HCT116 (cell line): Measurements from ENCODE around the gene SCAF8. TPM values are rescaled to one million over a fixed set of nuclear protein-coding genes. Genes with fewer than 3 reads are reported as not detected.

Experiments
- ATAC-seq: fragments of 200-7000 bp; cut with Tn5 transposase; 2 replicates; pipeline ENCODE4 v1.9.1; 2020; ENCODE audit warnings: mild to moderate bottlenecking, moderate library complexity
- BruUV-seq: library from RNA; stranded (reverse); fragments of 400-500 nt; replicated peaks from 2 replicates; lab custom pipeline; 2021; lab: Mats Ljungman, UMichigan
- CTCF ChIA-PET: fragments of 300-600 bp; sonication (Branson Sonifier 250); formaldehyde crosslinking; loops from one replicate; lab custom pipeline; 2021; ENCODE audit warnings: antibody characterized with exemption; lab: Charles Lee
- POLR2A ChIA-PET: fragments of 300-600, 350-600 bp; sonication (Branson Sonifier 250); formaldehyde crosslinking; loops from one replicate; lab custom pipeline; 2021; ENCODE audit warnings: antibody characterized with exemption; lab: Charles Lee
- RAD21 ChIA-PET, 2 experiments: fragments of 300-600 bp; sonication (Branson Sonifier 250); formaldehyde crosslinking; loops; one replicate each; lab custom pipeline; 2023; ENCODE audit warnings: low total read pairs in 2 of 2; ENCODE audit not compliant: uncharacterized antibody in 2 of 2, unreplicated experiment in 2 of 2, low non-redundant PET in 1 of 2; lab: Charles Lee
- DNase-seq: peaks from one replicate; pipeline ENCODE4 v3.0.0-alpha.2; 2010; ENCODE audit warnings: low read depth, low spot score
- H2AFZ ChIP-seq: fragments of 200-600 bp; shearing (Covaris generic), sonication (generic); 2 replicates; pipeline ENCODE4 v1.6.1; 2017; ENCODE audit warnings: low read depth, mixed run types, mixed read lengths, antibody characterized with exemption, low read length; ENCODE audit not compliant: poor library complexity, severe bottlenecking
- H3K27ac ChIP-seq: 2 replicates; pipeline ENCODE4 v1.5.1; 2012; ENCODE audit warnings: low read depth, low read length
- H3K27me3 ChIP-seq: fragments of 200-600 bp; sonication (generic); 2 replicates; pipeline ENCODE4 v1.6.1; 2016; ENCODE audit warnings: mixed run types, low read length, mixed read lengths; ENCODE audit not compliant: insufficient read depth
- H3K36me3 ChIP-seq, 2 experiments: fragments of 200-500 bp in 1 of 2; fragments of 200-600 bp in 1 of 2; sonication (Bioruptor generic) in 1 of 2; sonication (generic) in 1 of 2; 2 replicates each; pipeline versions ENCODE4 v1.5.1 to v1.6.1; 2014 to 2016; ENCODE audit warnings: low read length in 2 of 2, inconsistent platforms in 1 of 2, mixed read lengths in 1 of 2, mixed run types in 1 of 2; ENCODE audit not compliant: insufficient read depth in 2 of 2, control insufficient read depth in 1 of 2
- H3K4me1 ChIP-seq, 2 experiments: fragments of 200-600 bp in 1 of 2; sonication (generic) in 1 of 2; 2 replicates each; pipeline versions ENCODE4 v1.5.1 to v1.6.1; 2012 to 2017; ENCODE audit warnings: low read length in 2 of 2, inconsistent platforms in 1 of 2, mild to moderate bottlenecking in 1 of 2, mixed read lengths in 1 of 2, mixed run types in 1 of 2, moderate library complexity in 1 of 2; ENCODE audit not compliant: insufficient read depth in 2 of 2, control insufficient read depth in 1 of 2
- H3K4me2 ChIP-seq: fragments of 200-600 bp; sonication (generic); 2 replicates; pipeline ENCODE4 v1.6.1; 2017; ENCODE audit warnings: mixed run types, low read length, mixed read lengths
- H3K4me3 ChIP-seq, 2 experiments: fragments of 200-600 bp in 1 of 2; sonication (generic) in 1 of 2; replicated peaks in 1 of 2; 2 replicates each; pipeline ENCODE4 v1.5.1; 2011 to 2016; ENCODE audit warnings: low read length in 2 of 2, control low read depth in 1 of 2, low read depth in 1 of 2, mild to moderate bottlenecking in 1 of 2, mixed read lengths in 1 of 2, mixed run types in 1 of 2
- H3K79me2 ChIP-seq: fragments of 200-600 bp; sonication (generic); 2 replicates; pipeline ENCODE4 v1.6.1; 2017; ENCODE audit warnings: mild to moderate bottlenecking, mixed run types, low read length, moderate library complexity, mixed read lengths; ENCODE audit not compliant: insufficient read depth
- H3K9ac ChIP-seq: fragments of 200-600 bp; sonication (generic); 2 replicates; pipeline ENCODE4 v1.6.1; 2016; ENCODE audit warnings: low read length, mixed read lengths
- H3K9me2 ChIP-seq: fragments of 200-600 bp; sonication (generic), shearing (Covaris generic); 2 replicates; pipeline ENCODE4 v1.6.1; 2017; ENCODE audit warnings: mixed run types, mild to moderate bottlenecking, moderate library complexity; ENCODE audit not compliant: insufficient read depth
- H3K9me3 ChIP-seq, 2 experiments: fragments of 200-500 bp in 1 of 2; fragments of 200-600 bp in 1 of 2; sonication (Bioruptor generic) in 1 of 2; sonication (generic) in 1 of 2; 2 replicates each; pipeline ENCODE4 v1.6.1; 2014 to 2017; ENCODE audit warnings: low read length in 2 of 2, mixed read lengths in 2 of 2, inconsistent platforms in 1 of 2, low read depth in 1 of 2, mild to moderate bottlenecking in 1 of 2, mixed run types in 1 of 2, moderate library complexity in 1 of 2; ENCODE audit not compliant: control insufficient read depth in 1 of 2, insufficient read depth in 1 of 2
- H4K20me1 ChIP-seq: fragments of 200-600 bp; sonication (generic), shearing (Covaris generic); 2 replicates; pipeline ENCODE4 v1.6.1; 2017; ENCODE audit warnings: mixed run types, mild to moderate bottlenecking, moderate library complexity; ENCODE audit not compliant: insufficient read depth
- CEBPB ChIP-seq: IDR thresholded peaks from 2 replicates; pipeline ENCODE4 v1.6.1; 2012; ENCODE audit warnings: low read depth
- EZH2 ChIP-seq: fragments of 200-600 bp; sonication (generic); IDR thresholded peaks from 2 replicates; pipeline ENCODE4 v1.6.1; 2017; ENCODE audit warnings: antibody characterized with exemption, mixed run types
- FOSL1 ChIP-seq: IDR thresholded peaks from 2 replicates; pipeline ENCODE4 v1.6.1; 2012; ENCODE audit warnings: low read depth
- JUND ChIP-seq: IDR thresholded peaks from 2 replicates; pipeline ENCODE4 v1.6.1; 2012
- POLR2A ChIP-seq: IDR thresholded peaks from 2 replicates; pipeline ENCODE4 v1.7.0; 2011; ENCODE audit warnings: borderline replicate concordance; ENCODE audit not compliant: insufficient read depth, insufficient read length; ENCODE audit errors: extremely low read depth
- POLR2AphosphoS5 ChIP-seq: IDR thresholded peaks from 2 replicates; pipeline ENCODE4 v1.6.1; 2011; ENCODE audit warnings: mild to moderate bottlenecking, low read depth, low read length, moderate library complexity
- RAD21 ChIP-seq: IDR thresholded peaks from 2 replicates; pipeline ENCODE4 v1.6.1; 2012; ENCODE audit warnings: low read depth, mild to moderate bottlenecking
- TCF7L2 ChIP-seq: IDR thresholded peaks from 2 replicates; pipeline ENCODE4 v1.7.0; 2011; ENCODE audit warnings: borderline replicate concordance, inconsistent platforms; ENCODE audit not compliant: insufficient read depth, insufficient read length; ENCODE audit errors: extremely low read depth
- YY1 ChIP-seq: IDR thresholded peaks from 2 replicates; pipeline ENCODE4 v1.6.1; 2011; ENCODE audit warnings: low read length, low read depth, moderate library complexity, mild to moderate bottlenecking; ENCODE audit not compliant: insufficient replicate concordance; ENCODE audit errors: extremely low read depth
- ZFX ChIP-seq: fragments of 450-650 bp; IDR thresholded peaks from 2 replicates; pipeline ENCODE4 v1.6.1; 2017
- ZNF274 ChIP-seq: fragments of 200-500 bp; sonication (Bioruptor generic); IDR thresholded peaks from 2 replicates; pipeline ENCODE4 v1.6.1; 2014; ENCODE audit warnings: mild to moderate bottlenecking, low read depth, low read length, inconsistent platforms
- intact Hi-C: fragments of 100-400 bp; cut with micrococcal nuclease; formaldehyde crosslinking; loops from 2 replicates; pipeline ENCODE4 v1.10.0; 2022
- total RNA-seq: library from RNA; stranded (reverse); gene quantifications from one replicate; pipeline ENCODE4 v1.2.1, GENCODE V29; 2021; ENCODE audit not compliant: unreplicated experiment
- TF ChIP-seq, protein P1 (sequence below): IDR thresholded peaks from 2 replicates; pipeline ENCODE4 v1.6.1; 2012
- TF ChIP-seq, protein P2 (sequence below), 3 experiments: fragments of 200-600 bp in 1 of 3; sonication (generic) in 1 of 3; IDR thresholded peaks in 2 of 3; conservative IDR thresholded peaks in 1 of 3; 2 replicates each; pipeline ENCODE4 v1.5.1; 2012 to 2017; ENCODE audit warnings: low read depth in 2 of 3, low read length in 2 of 3, antibody characterized with exemption in 1 of 3, borderline replicate concordance in 1 of 3, control low read depth in 1 of 3, mild to moderate bottlenecking in 1 of 3, mixed read lengths in 1 of 3, mixed run types in 1 of 3, moderate library complexity in 1 of 3; ENCODE audit not compliant: insufficient read depth in 1 of 3
- TF ChIP-seq, protein P3 (sequence below): IDR thresholded peaks from 2 replicates; pipeline ENCODE4 v1.6.1; 2011; ENCODE audit warnings: mild to moderate bottlenecking, low read length, moderate library complexity; ENCODE audit not compliant: insufficient replicate concordance; ENCODE audit errors: extremely low read depth
- TF ChIP-seq, protein P4 (sequence below): IDR thresholded peaks from 2 replicates; pipeline ENCODE4 v1.6.1; 2012

Gene SCAF8
- total RNA-seq, 1 experiment from 2014 or later: 34.6 TPM

DNA sequence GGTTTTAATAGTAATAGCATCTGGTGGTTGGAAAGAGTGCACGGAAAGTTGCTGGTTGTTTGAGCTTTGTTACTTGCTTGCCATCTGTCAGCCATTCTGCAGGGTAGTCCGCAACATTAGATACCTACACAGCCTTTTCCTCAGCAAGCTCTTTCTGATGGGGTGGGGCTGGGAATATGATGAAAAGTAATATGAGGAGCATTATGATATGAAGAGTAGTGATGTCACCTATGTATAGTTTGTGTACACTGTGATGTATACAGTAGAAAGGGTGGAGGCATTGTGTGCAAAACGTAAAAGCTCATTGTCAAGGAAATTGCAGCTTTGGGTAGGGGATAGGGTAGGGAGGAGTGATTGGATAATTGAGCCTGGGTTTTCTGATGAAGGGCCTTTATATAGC is 16.1 kb downstream of the SCAF8 start:
- Histone ChIP-seq H3K9me3 (no peaks in the 10 kb centered on the region), H3K4me2 (no peak overlapping the region), H3K9me2 (no peaks in the 10 kb centered on the region), H3K79me2 (peaks cover 100% of the 10 kb centered on the region), H3K36me3 (no peaks in the 10 kb centered on the region), H3K4me1 (no peaks in the 10 kb centered on the region), H4K20me1 (peaks cover 24% of the 10 kb centered on the region), H3K4me3 (no peak overlapping the region)
- BruUV-seq: no TSS peak
- RAD21 ChIA-PET: no interaction called here
- intact Hi-C loops: no loop called here
- no peak for ATAC-seq
- no peak for DNase-seq
- TF ChIP-seq POLR2A: no peak
- no peak for TF ChIP-seq YY1
- TF ChIP-seq POLR2AphosphoS5: no peak
- TF ChIP-seq, all 23 proteins: peak for 0
- POLR2A ChIA-PET: interaction anchor here (1.3 kb wide), 1 partner anchor 16 kb away, joined by 3 read pairs; no protein-coding TSS in a partner anchor
- CTCF ChIA-PET: no interaction called here
- Histone ChIP-seq H3K9ac (no peak overlapping the region), H3K27ac (no peak overlapping the region), H3K27me3 (no peaks in the 10 kb centered on the region), H2AFZ (no peak overlapping the region)

DNA sequence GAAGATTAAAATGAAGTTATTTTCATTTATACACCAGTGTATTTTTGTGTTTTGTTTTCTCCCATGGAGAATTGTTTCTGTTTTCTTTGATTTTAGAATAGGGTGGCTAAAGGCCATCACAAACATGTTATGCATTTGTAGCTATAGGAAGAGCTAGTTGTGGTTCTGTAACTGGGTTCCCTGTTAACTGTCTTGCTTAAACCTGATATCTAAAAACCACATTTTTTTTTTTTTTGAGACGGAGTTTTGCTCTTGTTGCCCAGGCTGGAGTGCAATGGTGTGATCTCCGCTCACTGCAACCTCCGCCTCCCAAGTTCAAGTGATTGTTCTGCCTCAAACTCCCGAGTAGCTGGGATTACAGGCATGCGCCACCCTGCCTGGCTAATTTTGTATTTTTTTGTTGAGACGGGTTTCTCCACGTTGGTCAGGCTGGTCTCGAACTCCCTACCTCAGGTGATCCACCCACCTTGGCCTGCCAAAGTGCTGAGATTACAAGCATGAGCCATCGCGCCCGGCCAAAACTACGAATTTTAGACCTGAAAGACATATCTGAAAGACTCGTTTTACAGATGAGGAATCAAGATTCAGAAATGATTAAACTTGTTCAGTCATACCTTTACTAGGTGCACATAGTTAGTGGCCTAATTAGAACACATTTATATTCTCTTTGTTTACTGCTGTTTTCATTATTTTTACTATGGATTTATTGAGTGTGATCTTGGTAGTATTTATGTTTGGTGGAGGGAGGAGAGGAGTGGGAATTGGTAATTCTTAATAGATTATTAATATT is 18.0 kb downstream of the SCAF8 start:
- Histone ChIP-seq H4K20me1 (peaks cover 28% of the 10 kb centered on the region; the same call in 1 of the 2 replicates), H3K79me2 (peaks cover 100% of the 10 kb centered on the region), H3K4me2 (no peak overlapping the region), H3K27ac (no peak overlapping the region), H3K4me3 (no peak overlapping the region), H3K9me2 (no peaks in the 10 kb centered on the region), H3K9me3 (no peaks in the 10 kb centered on the region), H2AFZ (no peak overlapping the region), H3K36me3 (no peaks in the 10 kb centered on the region), H3K27me3 (no peaks in the 10 kb centered on the region), H3K9ac (no peak overlapping the region), H3K4me1 (no peaks in the 10 kb centered on the region)
- CTCF ChIA-PET: no interaction called here
- BruUV-seq: no TSS peak
- DNase-seq (no peak), ATAC-seq (no peak)
- RAD21 ChIA-PET: no interaction called here
- POLR2A ChIA-PET: interaction anchor here (1.2 kb wide), 1 partner anchor 17 kb away, joined by 5 read pairs; no protein-coding TSS in a partner anchor
- intact Hi-C loops: no loop called here
- TF ChIP-seq, protein P1, sequence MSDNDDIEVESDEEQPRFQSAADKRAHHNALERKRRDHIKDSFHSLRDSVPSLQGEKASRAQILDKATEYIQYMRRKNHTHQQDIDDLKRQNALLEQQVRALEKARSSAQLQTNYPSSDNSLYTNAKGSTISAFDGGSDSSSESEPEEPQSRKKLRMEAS: no peak
- TF ChIP-seq ZNF274 (no peak), ZFX (no peak), EZH2 (no peak), JUND (no peak), FOSL1 (no peak), YY1 (no peak), CEBPB (no peak), RAD21 (no peak), TCF7L2 (no peak)
- TF ChIP-seq, protein P2, sequence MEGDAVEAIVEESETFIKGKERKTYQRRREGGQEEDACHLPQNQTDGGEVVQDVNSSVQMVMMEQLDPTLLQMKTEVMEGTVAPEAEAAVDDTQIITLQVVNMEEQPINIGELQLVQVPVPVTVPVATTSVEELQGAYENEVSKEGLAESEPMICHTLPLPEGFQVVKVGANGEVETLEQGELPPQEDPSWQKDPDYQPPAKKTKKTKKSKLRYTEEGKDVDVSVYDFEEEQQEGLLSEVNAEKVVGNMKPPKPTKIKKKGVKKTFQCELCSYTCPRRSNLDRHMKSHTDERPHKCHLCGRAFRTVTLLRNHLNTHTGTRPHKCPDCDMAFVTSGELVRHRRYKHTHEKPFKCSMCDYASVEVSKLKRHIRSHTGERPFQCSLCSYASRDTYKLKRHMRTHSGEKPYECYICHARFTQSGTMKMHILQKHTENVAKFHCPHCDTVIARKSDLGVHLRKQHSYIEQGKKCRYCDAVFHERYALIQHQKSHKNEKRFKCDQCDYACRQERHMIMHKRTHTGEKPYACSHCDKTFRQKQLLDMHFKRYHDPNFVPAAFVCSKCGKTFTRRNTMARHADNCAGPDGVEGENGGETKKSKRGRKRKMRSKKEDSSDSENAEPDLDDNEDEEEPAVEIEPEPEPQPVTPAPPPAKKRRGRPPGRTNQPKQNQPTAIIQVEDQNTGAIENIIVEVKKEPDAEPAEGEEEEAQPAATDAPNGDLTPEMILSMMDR (IDR thresholded peaks at IDR 0.05 in 2 of 3, conservative IDR thresholded peaks at IDR 0.05 in 1 of 3; ENCODE audit: borderline replicate concordance in 1 of 3, insufficient read depth in 1 of 3, low read depth in 2 of 3, low read length in 2 of 3): no peak
- TF ChIP-seq, protein P3, sequence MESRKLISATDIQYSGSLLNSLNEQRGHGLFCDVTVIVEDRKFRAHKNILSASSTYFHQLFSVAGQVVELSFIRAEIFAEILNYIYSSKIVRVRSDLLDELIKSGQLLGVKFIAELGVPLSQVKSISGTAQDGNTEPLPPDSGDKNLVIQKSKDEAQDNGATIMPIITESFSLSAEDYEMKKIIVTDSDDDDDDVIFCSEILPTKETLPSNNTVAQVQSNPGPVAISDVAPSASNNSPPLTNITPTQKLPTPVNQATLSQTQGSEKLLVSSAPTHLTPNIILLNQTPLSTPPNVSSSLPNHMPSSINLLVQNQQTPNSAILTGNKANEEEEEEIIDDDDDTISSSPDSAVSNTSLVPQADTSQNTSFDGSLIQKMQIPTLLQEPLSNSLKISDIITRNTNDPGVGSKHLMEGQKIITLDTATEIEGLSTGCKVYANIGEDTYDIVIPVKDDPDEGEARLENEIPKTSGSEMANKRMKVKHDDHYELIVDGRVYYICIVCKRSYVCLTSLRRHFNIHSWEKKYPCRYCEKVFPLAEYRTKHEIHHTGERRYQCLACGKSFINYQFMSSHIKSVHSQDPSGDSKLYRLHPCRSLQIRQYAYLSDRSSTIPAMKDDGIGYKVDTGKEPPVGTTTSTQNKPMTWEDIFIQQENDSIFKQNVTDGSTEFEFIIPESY: no peak
- TF ChIP-seq, protein P4, sequence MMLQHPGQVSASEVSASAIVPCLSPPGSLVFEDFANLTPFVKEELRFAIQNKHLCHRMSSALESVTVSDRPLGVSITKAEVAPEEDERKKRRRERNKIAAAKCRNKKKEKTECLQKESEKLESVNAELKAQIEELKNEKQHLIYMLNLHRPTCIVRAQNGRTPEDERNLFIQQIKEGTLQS: no peak
